H1 (cell line): ENCODE results near the gene NDUFA8. TPM values are rescaled to one million over a fixed set of nuclear protein-coding genes. Genes with fewer than 3 reads are reported as not detected.

Experiments used
- CTCF ChIA-PET: fragments of 300-600 bp; sonication (Branson Sonifier 250); formaldehyde crosslinking; loops from one replicate; lab custom pipeline; 2021; ENCODE audit not compliant: partially characterized antibody; lab: Charles Lee
- POLR2A ChIA-PET: fragments of 300-600 bp; sonication (Branson Sonifier 250); formaldehyde crosslinking; loops from one replicate; lab custom pipeline; 2021; ENCODE audit warnings: inconsistent platforms; ENCODE audit not compliant: partially characterized antibody; lab: Charles Lee
- DNase-seq, 2 experiments: peaks; one replicate each; pipeline versions ENCODE4 v3.0.0 to v3.0.0-alpha.2; 2010 to 2022; ENCODE audit warnings: low spot score in 2 of 2, low read depth in 1 of 2, mixed read lengths in 1 of 2
- FAIRE-seq: peaks from 2 replicates; lab custom pipeline; 2011; peaks lifted over from hg19 to GRCh38; lab: Jason Lieb, UNC
- H2AFZ ChIP-seq: 2 replicates; pipeline ENCODE4 v1.8.1; 2012; ENCODE audit warnings: low read length, inconsistent platforms
- H2AK5ac ChIP-seq: 2 replicates; pipeline ENCODE4 v1.6.1; 2013; ENCODE audit warnings: low read depth, low read length
- H2BK120ac ChIP-seq: replicated peaks from 2 replicates; pipeline ENCODE3; 2013; ENCODE audit warnings: low read depth, low read length, inconsistent platforms
- H2BK12ac ChIP-seq: 2 replicates; pipeline ENCODE4 v1.6.1; 2013; ENCODE audit warnings: low read depth, low read length
- H2BK15ac ChIP-seq: 2 replicates; pipeline ENCODE4 v1.6.1; 2013; ENCODE audit warnings: low read length
- H2BK20ac ChIP-seq: 2 replicates; pipeline ENCODE4 v1.6.1; 2013; ENCODE audit warnings: low read length
- H2BK5ac ChIP-seq: 2 replicates; pipeline ENCODE4 v1.6.1; 2013; ENCODE audit warnings: low read depth, low read length
- H3K14ac ChIP-seq: 2 replicates; pipeline ENCODE4 v1.6.1; 2013; ENCODE audit warnings: inconsistent platforms; ENCODE audit not compliant: insufficient read length
- H3K18ac ChIP-seq: 2 replicates; pipeline ENCODE4 v1.6.1; 2013; ENCODE audit warnings: low read length; ENCODE audit errors: extremely low read depth
- H3K23ac ChIP-seq: 2 replicates; pipeline ENCODE4 v1.6.1; 2013; ENCODE audit warnings: inconsistent platforms; ENCODE audit not compliant: insufficient read length
- H3K23me2 ChIP-seq: 2 replicates; pipeline ENCODE4 v1.6.1; 2013; ENCODE audit warnings: low read depth, low read length
- H3K27ac ChIP-seq: 2 replicates; pipeline ENCODE4 v1.6.1; 2011; ENCODE audit warnings: low read depth, low read length, inconsistent platforms
- H3K27me3 ChIP-seq, 4 experiments: replicated peaks in 1 of 4; 1 replicate in 1 of 4; 2 replicates in 3 of 4; pipeline versions ENCODE4 v1.6.1 to v1.8.1; 2011 to 2013; ENCODE audit warnings: low read length in 3 of 4, mild to moderate bottlenecking in 3 of 4, inconsistent platforms in 2 of 4, mixed read lengths in 2 of 4, moderate library complexity in 1 of 4; ENCODE audit not compliant: control insufficient read depth in 3 of 4, insufficient read depth in 3 of 4; ENCODE audit errors: extremely low read depth in 1 of 4
- H3K36me3 ChIP-seq, 4 experiments: 2 replicates each; pipeline versions ENCODE4 v1.6.1 to v1.8.1; 2011 to 2013; ENCODE audit warnings: mild to moderate bottlenecking in 4 of 4, low read length in 3 of 4, moderate library complexity in 2 of 4, control low read depth in 1 of 4, inconsistent platforms in 1 of 4; ENCODE audit not compliant: insufficient read depth in 4 of 4, control insufficient read depth in 2 of 4
- H3K4ac ChIP-seq: replicated peaks from 2 replicates; pipeline ENCODE3; 2013; ENCODE audit warnings: low read length, low read depth, mixed read lengths, inconsistent platforms; ENCODE audit not compliant: insufficient read length
- H3K4me1 ChIP-seq, 4 experiments: replicated peaks in 1 of 4; 1 replicate in 1 of 4; 2 replicates in 3 of 4; pipeline versions ENCODE4 v1.6.1 to v1.8.1; 2011 to 2013; ENCODE audit warnings: low read length in 3 of 4, inconsistent platforms in 2 of 4, mixed read lengths in 1 of 4; ENCODE audit not compliant: insufficient read depth in 4 of 4, control insufficient read depth in 3 of 4
- H3K4me2 ChIP-seq, 2 experiments: 2 replicates each; pipeline versions ENCODE4 v1.6.1 to v1.8.1; 2011 to 2013; ENCODE audit warnings: low read depth in 2 of 2, low read length in 2 of 2, control low read depth in 1 of 2, inconsistent platforms in 1 of 2, mild to moderate bottlenecking in 1 of 2; ENCODE audit not compliant: insufficient read depth in 1 of 2
- H3K4me3 ChIP-seq, 4 experiments: fragments of 200-600, 300-600 bp in 1 of 4; sonication (generic), shearing (Covaris generic), sonication (Bioruptor Twin) in 1 of 4; 2 replicates each; pipeline versions ENCODE4 v1.5.1 to v1.8.1; 2011 to 2016; ENCODE audit warnings: low read length in 4 of 4, low read depth in 3 of 4, control low read depth in 2 of 4, inconsistent platforms in 2 of 4, mild to moderate bottlenecking in 2 of 4, mixed read lengths in 1 of 4, moderate library complexity in 1 of 4; ENCODE audit not compliant: insufficient read depth in 2 of 4; ENCODE audit errors: extremely low read depth in 1 of 4
- H3K56ac ChIP-seq: replicated peaks from 2 replicates; pipeline ENCODE3; 2013; ENCODE audit warnings: low read depth, mild to moderate bottlenecking, mixed read lengths, low read length, inconsistent platforms; ENCODE audit not compliant: insufficient read length
- H3K79me1 ChIP-seq: 2 replicates; pipeline ENCODE4 v1.6.1; 2013; ENCODE audit warnings: low read depth, low read length, control low read depth
- H3K79me2 ChIP-seq, 2 experiments: 2 replicates each; pipeline versions ENCODE4 v1.6.1 to v1.8.1; 2012 to 2013; ENCODE audit warnings: low read length in 2 of 2, mild to moderate bottlenecking in 2 of 2, inconsistent platforms in 1 of 2; ENCODE audit not compliant: insufficient read depth in 2 of 2, control insufficient read depth in 1 of 2
- H3K9ac ChIP-seq, 4 experiments: replicated peaks in 1 of 4; 1 replicate in 1 of 4; 2 replicates in 3 of 4; pipeline versions ENCODE4 v1.6.1 to v1.8.1; 2011 to 2013; ENCODE audit warnings: low read depth in 3 of 4, low read length in 3 of 4, control low read depth in 2 of 4, mild to moderate bottlenecking in 2 of 4, moderate library complexity in 2 of 4, inconsistent platforms in 1 of 4; ENCODE audit errors: extremely low read depth in 1 of 4
- H3K9me3 ChIP-seq, 2 experiments: 2 replicates each; pipeline versions ENCODE4 v1.6.1 to v1.8.1; 2012 to 2013; ENCODE audit warnings: mild to moderate bottlenecking in 2 of 2, moderate library complexity in 2 of 2, control low read depth in 1 of 2, inconsistent platforms in 1 of 2, low read depth in 1 of 2, low read length in 1 of 2, mixed read lengths in 1 of 2; ENCODE audit not compliant: insufficient read depth in 2 of 2
- H4K20me1 ChIP-seq, 2 experiments: replicated peaks in 1 of 2; 2 replicates each; pipeline versions ENCODE3 to v1.8.1; 2011 to 2013; ENCODE audit warnings: inconsistent platforms in 2 of 2, low read length in 2 of 2, mild to moderate bottlenecking in 1 of 2; ENCODE audit not compliant: insufficient read depth in 2 of 2, control insufficient read depth in 1 of 2
- H4K5ac ChIP-seq: 2 replicates; pipeline ENCODE4 v1.6.1; 2013; ENCODE audit warnings: low read length, low read depth, mixed read lengths, inconsistent platforms; ENCODE audit not compliant: insufficient read length
- H4K8ac ChIP-seq: 2 replicates; pipeline ENCODE4 v1.8.0; 2013; ENCODE audit warnings: mild to moderate bottlenecking, moderate library complexity, low read length, inconsistent platforms; ENCODE audit not compliant: insufficient read depth; ENCODE audit errors: extremely low read depth
- H4K91ac ChIP-seq: replicated peaks from 2 replicates; pipeline ENCODE3; 2013; ENCODE audit warnings: low read length, mixed read lengths, inconsistent platforms; ENCODE audit not compliant: insufficient read length
- ASH2L ChIP-seq: fragments of 200-600, 300-600 bp; sonication (generic); IDR thresholded peaks from one replicate; pipeline ENCODE4 v1.7.1; 2017; ENCODE audit warnings: low read length
- RFX5 ChIP-seq: IDR thresholded peaks from 2 replicates; pipeline ENCODE4 v1.6.1; 2011; ENCODE audit warnings: low read depth, low read length, improper control_type of control experiment, borderline replicate concordance
- SP4 ChIP-seq: IDR thresholded peaks from 2 replicates; pipeline ENCODE4 v1.6.1; 2012; ENCODE audit warnings: low read length, inconsistent platforms
- WGBS, 2 experiments: shearing (Covaris generic) in 1 of 2; methylation state at CpG; one replicate each; pipeline versions ENCODE4 v1.1.6 to v1.1.7; 2013 to 2015; ENCODE audit warnings: low lambda C conversion rate in 2 of 2, mixed read lengths in 2 of 2, inconsistent platforms in 1 of 2, low coverage in 1 of 2, missing lambda C conversion rate in 1 of 2; ENCODE audit not compliant: insufficient replicate concordance in 2 of 2, insufficient coverage in 1 of 2, insufficient read length in 1 of 2; ENCODE audit errors: extremely low coverage in 1 of 2, missing lambda C conversion rate in 1 of 2; 5-methylcytosine and 5-hydroxymethylcytosine counted together
- polyA plus RNA-seq, 7 experiments: library from polyadenylated mRNA; depleted of rRNA in 3 of 7; stranded (reverse) in 5 of 7; unstranded in 2 of 7; fragments of >200 nt in 5 of 7; fragments of 200-250 nt in 2 of 7; gene quantifications; 1 replicate in 5 of 7; 2 replicates in 1 of 7; 4 replicates in 1 of 7; pipeline versions ENCODE4 v1.2.1 to v1.2.3, GENCODE V29; 2011 to 2013; ENCODE audit warnings: missing spikeins in 2 of 7, mixed read lengths in 2 of 7
- total RNA-seq: library from RNA; stranded (reverse); fragmentation: NEBNext Ultra II Directional; extraction: Animal tissue kit (Norgen Biotek cat#: 25700); gene quantifications from 2 replicates; pipeline ENCODE4 v1.2.1, GENCODE V29; 2021
- TF ChIP-seq, protein P1 (sequence below), 3 experiments: IDR thresholded peaks; 1 replicate in 2 of 3; 2 replicates in 1 of 3; pipeline versions ENCODE4 v1.5.1 to v1.6.1; 2011; ENCODE audit warnings: low read length in 3 of 3, mild to moderate bottlenecking in 3 of 3, inconsistent platforms in 2 of 3, low read depth in 1 of 3, moderate library complexity in 1 of 3; ENCODE audit not compliant: insufficient read depth in 1 of 3; ENCODE audit errors: control extremely low read depth in 1 of 3

Gene NDUFA8
- total and polyA plus RNA-seq, 2 of the 8 experiments (the other 6 are each of a cell fraction or from before 2014, with no cell fraction given) = 61.0 to 73.8 TPM

DNA sequence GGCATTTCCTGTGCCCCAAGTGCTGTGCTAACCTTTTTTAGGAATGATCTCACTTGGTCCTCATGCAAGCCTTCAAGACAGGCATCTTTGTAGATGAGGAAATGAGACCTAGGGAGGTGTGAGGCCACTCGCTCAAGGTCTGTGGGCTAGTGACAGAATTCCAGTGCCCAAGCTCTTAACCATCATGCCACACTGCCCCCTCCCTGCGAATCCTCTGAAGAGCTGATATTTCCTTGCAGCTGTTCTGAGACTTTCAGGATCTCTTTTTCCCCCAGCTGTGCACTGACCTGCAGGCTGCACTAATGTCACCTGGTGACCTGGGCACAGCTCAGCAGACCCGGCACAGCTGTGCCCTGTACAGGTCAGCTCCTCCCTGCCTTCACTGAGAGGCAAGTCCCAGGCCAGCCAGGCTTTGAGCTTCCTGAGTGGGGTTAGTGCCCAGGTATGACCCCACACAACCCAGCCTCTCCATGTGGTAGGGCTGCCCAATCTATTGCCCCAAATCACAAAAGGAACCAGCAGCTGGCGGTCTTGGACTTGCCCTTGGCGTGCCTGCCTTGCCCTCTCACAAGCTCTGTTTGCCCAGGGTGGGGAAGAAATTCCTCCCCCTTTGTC lies 32.8 kb upstream of the NDUFA8 start:
- TF ChIP-seq, protein P1, sequence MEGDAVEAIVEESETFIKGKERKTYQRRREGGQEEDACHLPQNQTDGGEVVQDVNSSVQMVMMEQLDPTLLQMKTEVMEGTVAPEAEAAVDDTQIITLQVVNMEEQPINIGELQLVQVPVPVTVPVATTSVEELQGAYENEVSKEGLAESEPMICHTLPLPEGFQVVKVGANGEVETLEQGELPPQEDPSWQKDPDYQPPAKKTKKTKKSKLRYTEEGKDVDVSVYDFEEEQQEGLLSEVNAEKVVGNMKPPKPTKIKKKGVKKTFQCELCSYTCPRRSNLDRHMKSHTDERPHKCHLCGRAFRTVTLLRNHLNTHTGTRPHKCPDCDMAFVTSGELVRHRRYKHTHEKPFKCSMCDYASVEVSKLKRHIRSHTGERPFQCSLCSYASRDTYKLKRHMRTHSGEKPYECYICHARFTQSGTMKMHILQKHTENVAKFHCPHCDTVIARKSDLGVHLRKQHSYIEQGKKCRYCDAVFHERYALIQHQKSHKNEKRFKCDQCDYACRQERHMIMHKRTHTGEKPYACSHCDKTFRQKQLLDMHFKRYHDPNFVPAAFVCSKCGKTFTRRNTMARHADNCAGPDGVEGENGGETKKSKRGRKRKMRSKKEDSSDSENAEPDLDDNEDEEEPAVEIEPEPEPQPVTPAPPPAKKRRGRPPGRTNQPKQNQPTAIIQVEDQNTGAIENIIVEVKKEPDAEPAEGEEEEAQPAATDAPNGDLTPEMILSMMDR (IDR thresholded peaks at IDR 0.05; ENCODE audit: control extremely low read depth in 1 of 3, insufficient read depth in 1 of 3, low read depth in 1 of 3, low read length in 3 of 3) = peak in 1 of 3 experiments; percentile 13; a peak in 1 of 4 replicates
- TF ChIP-seq ASH2L = no peak
- no peak for TF ChIP-seq RFX5
- no peak for TF ChIP-seq SP4
- Histone ChIP-seq H2AFZ (peak overlapping the region; percentile 63; the same call in 1 of the 2 replicates), H2BK5ac (peak overlapping the region; percentile 31; the same call in 1 of the 2 replicates), H3K4ac (no peak overlapping the region), H2BK20ac (no peak overlapping the region), H4K8ac (no peak overlapping the region), H3K79me2 (no peaks in the 10 kb centered on the region), H3K14ac (no peak overlapping the region), H2BK120ac (no peak overlapping the region), H3K27me3 (no peaks in the 10 kb centered on the region; a peak in 1 of 7 replicates), H3K18ac (no peak overlapping the region), H3K9me3 (no peaks in the 10 kb centered on the region), H3K36me3 (no peaks in the 10 kb centered on the region), H3K4me1 (peaks cover 0 to 3% (median 1%) of the 10 kb centered on the region in 4 experiments; a peak in 2 of 7 replicates), H3K56ac (no peak overlapping the region), H3K79me1 (no peaks in the 10 kb centered on the region), H3K27ac (no peak overlapping the region), H3K4me3 (no peak overlapping the region), H3K23me2 (no peaks in the 10 kb centered on the region), H3K9ac (no peak overlapping the region), H3K23ac (no peak overlapping the region), H4K91ac (no peak overlapping the region), H2AK5ac (no peak overlapping the region), H4K5ac (no peak overlapping the region), H4K20me1 (no peaks in the 10 kb centered on the region), H2BK15ac (peak overlapping the region; percentile 66; the same call in 1 of the 2 replicates), H3K4me2 (no peak overlapping the region), H2BK12ac (peak overlapping the region; percentile 75; the same call in 1 of the 2 replicates)
- WGBS, 2 experiments = 83% methylated on average over 5 of the region's 5 CpGs; no CpG with 5 or more reads in 1 of the 2 experiments
- FAIRE-seq = no peak
- ChIA-PET POLR2A (interaction anchor here (0.8 to 1.7 kb wide), 2 partner anchors 11 to 95 kb away, joined by 3 read pairs; no protein-coding TSS in a partner anchor), CTCF (interaction anchor here (0.8 to 2.4 kb wide), 15 partner anchors 10 to 153 kb away, joined by 3 to 13 read pairs (median 3); partner anchors contain the start of gene NDUFA8)
- no peak for DNase-seq
